ENCODE measurements around the gene PLEKHA3. TPM values are rescaled to one million over a fixed set of nuclear protein-coding genes. Genes with fewer than 3 reads are reported as not detected.
A peak's percentile ranks its signal among the peaks of the same experiment; 100 is the strongest.

PLEKHA3 gene
- total and polyA plus RNA-seq, 2 of the 4 experiments (the other 2 are of a cell fraction): 3.9 to 5.5 TPM

- Histone ChIP-seq H2AFZ (replicated peaks; ENCODE audit: low read length, poor library complexity) (peak overlapping the region; percentile 92), H3K79me1 (ENCODE audit: low read depth in 1 of 2, low read length in 2 of 2) (peaks cover 13 to 39% of the 10 kb centered on the region in 2 experiments), H3K4me3 (ENCODE audit: insufficient read depth, low read depth, low read length) (peak overlapping the region; percentile 83; the same call in 1 of the 2 replicates), H2BK5ac (ENCODE audit: low read depth, low read length, poor library complexity, severe bottlenecking) (no peak overlapping the region), H3K36me3 (ENCODE audit: control insufficient read depth, insufficient read depth, low read length) (no peaks in the 10 kb centered on the region), H3K9me3 (ENCODE audit: control insufficient read depth, insufficient read depth, low read length) (no peaks in the 10 kb centered on the region), H3K14ac (replicated peaks; ENCODE audit: low read depth, low read length) (no peak overlapping the region), H3K18ac (ENCODE audit: low read depth, low read length) (no peak overlapping the region), H4K8ac (ENCODE audit: low read depth in 2 of 2, low read length in 2 of 2) (peak overlapping the region; percentile 92 to 98), H3K23ac (ENCODE audit: low read depth, low read length) (no peak overlapping the region), H4K20me1 (ENCODE audit: insufficient read depth, low read length) (peaks cover 21% of the 10 kb centered on the region), H3K56ac (ENCODE audit: extremely low read depth, insufficient read depth, low read length) (no peak overlapping the region), H3K27ac (ENCODE audit: insufficient read depth, low read length) (peak overlapping the region; percentile 91; the same call in 1 of the 2 replicates), H2BK20ac (ENCODE audit: low read depth, low read length) (no peak overlapping the region), H3K27me3 (ENCODE audit: control insufficient read depth, insufficient read depth, low read length) (no peaks in the 10 kb centered on the region), H3K4me2 (ENCODE audit: low read depth, low read length) (peak overlapping the region; percentile 85), H2AK5ac (ENCODE audit: low read depth, low read length) (no peak overlapping the region), H3K4me1 (ENCODE audit: control insufficient read depth, insufficient read depth, low read length) (peaks cover 4% of the 10 kb centered on the region), H3K4ac (ENCODE audit: low read depth, low read length) (peak overlapping the region; percentile 22; the same call in 1 of the 2 replicates), H3K9me1 (ENCODE audit: insufficient read depth, low read length) (peaks cover 6% of the 10 kb centered on the region; the same call in 1 of the 2 replicates), H2BK120ac (ENCODE audit: low read depth, low read length) (no peak overlapping the region), H2BK15ac (ENCODE audit: low read depth, low read length) (no peak overlapping the region), H3K9ac (ENCODE audit: low read depth, low read length) (peak overlapping the region; percentile 38; the same call in 1 of the 2 replicates), H2AK9ac (replicated peaks; ENCODE audit: low read depth, low read length, poor library complexity) (no peak overlapping the region), H4K5ac (ENCODE audit: low read depth, low read length) (peak overlapping the region; percentile 84), H4K91ac (ENCODE audit: insufficient read depth, low read depth, low read length) (no peak overlapping the region)
- intact Hi-C loops (cut with micrococcal nuclease): no loop called here
- in situ Hi-C loops (cut with MboI; ENCODE audit: low sequenced_read_pairs): no loop called here
- CTCF ChIA-PET: no interaction called here
- POLR2A ChIA-PET (ENCODE audit: unreplicated experiment): no interaction called here
- no TSS peak for BruUV-seq (replicated peaks)
- no peak for DNase-seq
- 40% methylated on average over 1 of the region's 4 CpGs; no CpG with 5 or more reads in 1 of the 2 experiments for WGBS, 2 experiments (ENCODE audit: extremely low coverage in 2 of 2, insufficient read length in 1 of 2)
- ATAC-seq (ENCODE audit: low read depth): no peak
- TF ChIP-seq POLR2A (IDR thresholded peaks at IDR 0.05; ENCODE audit: low read depth, low read length): no peak
- TF ChIP-seq BHLHE40 (IDR thresholded peaks at IDR 0.05; ENCODE audit: low read depth, low read length): no peak
- no peak for TF ChIP-seq CTCF (conservative IDR thresholded peaks at IDR 0.05; ENCODE audit: low read depth, low read length)
- no peak for TF ChIP-seq RCOR1 (IDR thresholded peaks at IDR 0.05; ENCODE audit: insufficient replicate concordance, low read length)
- no peak for TF ChIP-seq CEBPB (IDR thresholded peaks at IDR 0.05; ENCODE audit: low read depth, low read length)
- no peak for TF ChIP-seq FOS (IDR thresholded peaks at IDR 0.05; ENCODE audit: low read depth, low read length)
- no peak for TF ChIP-seq CHD1 (IDR thresholded peaks at IDR 0.05; ENCODE audit: low read depth, low read length)
- dilution Hi-C loops (cut with HindIII; ENCODE audit: low sequenced_read_pairs, unreplicated experiment): no loop called here
Measured at GRCh38 chr2:178479275-178479616, 1.0 kb upstream of the PLEKHA3 start.
